ENCODE results near the gene BZW1. TPM values are rescaled to one million over a fixed set of nuclear protein-coding genes. Genes with fewer than 3 reads are reported as not detected.

BZW1 gene
- total RNA-seq, 4 donors from 2014 or later: 248 to 368 (median 315) TPM

GRCh38 chr2:200829258-200829655 is 17.5 kb downstream of the BZW1 start:
- no peak for TF ChIP-seq CTCF (IDR thresholded peaks at IDR 0.05)
- DNase-seq (ENCODE audit: low spot score) (no peak), ATAC-seq (ENCODE audit: low FRiP score) (no peak)

- ATAC-seq (ENCODE audit: low FRiP score) (no peak), DNase-seq (ENCODE audit: low spot score) (no peak)
- TF ChIP-seq CTCF (IDR thresholded peaks at IDR 0.05): no peak
Measured at GRCh38 chr2:200834701-200835100, 23.0 kb downstream of the BZW1 start.

DNA sequence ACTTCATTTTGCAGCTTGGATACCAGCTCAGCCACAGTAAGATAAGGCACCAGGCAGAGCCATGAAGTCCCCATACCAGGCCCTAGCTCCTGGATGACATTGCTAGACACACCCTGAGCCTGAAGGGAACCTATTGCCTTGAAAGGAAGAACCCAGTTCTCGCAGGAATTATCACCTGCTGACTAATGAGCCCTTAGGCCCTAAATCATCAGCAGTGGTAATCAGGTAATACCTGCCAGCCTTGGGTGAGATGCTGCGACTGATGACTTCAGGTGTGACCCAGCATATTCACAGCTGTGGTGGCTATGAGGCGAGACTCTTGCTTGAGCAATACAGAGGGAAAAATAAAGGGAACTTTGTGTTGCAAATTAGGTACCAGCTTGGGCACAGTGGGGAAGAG is 27.8 kb downstream of the BZW1 start:
- no peak for TF ChIP-seq CTCF (IDR thresholded peaks at IDR 0.05)
- ATAC-seq (ENCODE audit: low FRiP score) (no peak), DNase-seq (ENCODE audit: low spot score) (no peak)

GRCh38 chr2:200843993-200844948 is 32.6 kb downstream of the BZW1 start:
- no peak for TF ChIP-seq CTCF (IDR thresholded peaks at IDR 0.05)
- ATAC-seq (ENCODE audit: low FRiP score) (no peak), DNase-seq (ENCODE audit: low spot score) (no peak)

GRCh38 chr2:200845194-200845593 is 33.5 kb downstream of the BZW1 start:
- TF ChIP-seq CTCF (IDR thresholded peaks at IDR 0.05): no peak
- DNase-seq (ENCODE audit: low spot score) (no peak), ATAC-seq (ENCODE audit: low FRiP score) (peak; percentile 48)

DNA sequence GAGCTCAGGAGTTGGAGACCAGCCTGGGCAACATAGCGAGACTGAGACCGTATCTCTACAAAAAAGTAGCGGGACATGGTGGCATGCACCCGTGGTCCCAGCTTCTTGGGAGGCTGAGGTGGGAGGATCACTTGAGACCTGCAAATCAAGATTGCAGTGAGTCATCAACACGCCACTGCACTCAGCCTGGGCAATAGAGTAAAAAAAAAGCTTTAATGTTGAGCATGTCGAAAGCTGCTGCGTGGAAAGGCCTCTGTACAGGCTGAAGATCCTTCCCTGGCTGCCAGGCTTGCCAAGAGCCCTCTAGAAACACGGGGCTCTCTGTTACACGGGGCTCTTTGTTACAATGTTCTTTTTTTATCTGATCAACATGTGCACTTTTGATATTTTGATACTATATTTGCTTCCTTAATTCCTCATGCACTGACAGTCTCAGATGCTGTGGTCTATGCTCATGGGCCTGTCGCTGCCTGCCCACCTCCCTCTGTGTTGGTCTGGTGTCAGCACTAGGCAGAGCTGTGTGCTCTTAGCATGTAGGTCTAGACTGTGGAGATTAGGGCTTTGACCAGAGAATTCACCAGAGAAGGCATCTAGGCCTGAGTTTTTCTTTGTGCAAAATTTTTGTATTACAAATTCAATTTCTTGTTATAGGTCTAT is 34.1 kb downstream of the BZW1 start:
- no peak for TF ChIP-seq CTCF (IDR thresholded peaks at IDR 0.05)
- ATAC-seq (ENCODE audit: low FRiP score) (no peak), DNase-seq (ENCODE audit: low spot score) (no peak)
